Stimulated activated naive CD8-positive, alpha-beta T cell treated with anti-CD3 and anti-CD28 coated beads, Interleukin-15, Interleukin-2, amounts not matched to agents 100 U/mL and 50 U/mL, for 24 hours (primary cell): Measurements from ENCODE around the gene NOP9.

Experiments used
- ATAC-seq: fragments of 150-1000 bp; cut with Tn5 transposase; one replicate; pipeline ENCODE4 v1.10.0; 2021
- DNase-seq: peaks from one replicate; pipeline ENCODE4 v3.0.0; 2021

Gene NOP9

DNA sequence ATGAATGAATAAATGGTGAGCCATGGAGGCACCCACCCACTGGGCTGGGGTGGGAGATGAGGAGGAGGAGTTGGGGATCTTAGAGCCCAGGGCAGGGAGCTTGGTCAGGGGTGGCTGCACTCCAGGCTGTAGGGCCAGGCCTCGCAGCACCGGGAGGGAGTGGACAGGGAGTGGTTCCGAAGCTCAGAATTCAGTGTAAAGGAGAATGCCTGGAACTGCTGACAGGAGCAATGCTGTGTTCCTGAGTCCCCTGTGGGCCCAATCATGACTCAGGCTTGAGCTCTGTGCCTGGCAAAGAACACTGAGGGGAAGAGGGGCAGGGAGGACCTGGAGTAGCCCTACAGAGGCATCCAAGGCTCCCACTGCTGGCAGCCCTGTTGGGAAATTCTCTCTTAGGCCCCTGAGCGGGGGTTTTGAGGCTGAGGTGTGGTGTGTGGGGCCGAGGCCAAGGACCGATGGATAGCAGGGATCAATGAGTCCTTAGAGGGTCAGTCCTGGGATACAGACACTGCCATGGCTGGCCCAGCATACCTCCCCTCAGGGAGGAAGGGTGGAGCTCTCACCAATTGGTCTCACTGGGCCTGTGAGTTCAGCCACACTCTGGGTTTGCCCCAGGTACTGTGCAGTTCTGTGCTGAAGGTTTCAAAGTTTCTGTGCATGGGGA lies 18.7 kb upstream of the NOP9 start:
- ATAC-seq, result no peak
- DNase-seq, result no peak

DNA sequence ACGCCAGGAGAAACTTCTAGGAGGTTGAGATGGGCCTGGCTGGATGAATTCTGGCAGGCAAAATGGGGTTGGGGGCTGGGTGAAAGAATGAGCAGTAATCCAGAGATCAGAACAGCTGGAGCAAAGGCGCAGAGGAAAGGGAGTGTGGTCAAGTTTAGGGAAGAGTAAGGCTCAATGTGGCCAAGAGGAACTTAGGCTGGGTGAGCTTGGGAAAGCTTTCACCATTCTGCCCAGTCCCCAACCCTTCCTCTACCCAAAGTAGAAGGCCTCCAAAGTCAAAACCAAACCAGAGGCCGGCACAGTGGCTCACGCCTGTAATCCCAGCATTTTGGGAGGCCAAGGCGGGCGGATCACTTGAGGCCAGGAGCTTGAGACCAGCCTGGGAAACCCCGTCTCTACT lies 18.0 kb upstream of the NOP9 start:
- ATAC-seq, result no peak
- DNase-seq, result no peak

DNA sequence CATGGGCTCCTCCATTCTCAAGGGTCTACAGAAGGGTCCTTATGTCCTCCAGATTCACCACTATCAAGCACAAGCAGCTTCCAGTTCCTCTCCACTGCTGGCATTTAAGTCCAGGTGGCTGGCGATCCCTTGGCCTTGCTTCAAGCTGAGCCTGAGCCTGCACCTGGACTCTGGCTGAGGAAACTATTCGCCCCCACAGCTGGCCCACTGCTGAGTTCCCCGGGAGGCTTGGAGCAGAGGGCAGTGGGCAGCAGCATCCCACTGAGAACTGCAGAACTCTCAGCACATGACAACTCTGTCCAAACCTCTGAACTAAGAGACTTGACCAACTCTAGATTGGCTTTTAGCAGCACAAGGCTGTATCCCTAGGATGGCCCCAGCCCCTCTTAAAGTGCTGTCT lies 16.9 kb upstream of the NOP9 start:
- no peak for DNase-seq
- no peak for ATAC-seq

DNA sequence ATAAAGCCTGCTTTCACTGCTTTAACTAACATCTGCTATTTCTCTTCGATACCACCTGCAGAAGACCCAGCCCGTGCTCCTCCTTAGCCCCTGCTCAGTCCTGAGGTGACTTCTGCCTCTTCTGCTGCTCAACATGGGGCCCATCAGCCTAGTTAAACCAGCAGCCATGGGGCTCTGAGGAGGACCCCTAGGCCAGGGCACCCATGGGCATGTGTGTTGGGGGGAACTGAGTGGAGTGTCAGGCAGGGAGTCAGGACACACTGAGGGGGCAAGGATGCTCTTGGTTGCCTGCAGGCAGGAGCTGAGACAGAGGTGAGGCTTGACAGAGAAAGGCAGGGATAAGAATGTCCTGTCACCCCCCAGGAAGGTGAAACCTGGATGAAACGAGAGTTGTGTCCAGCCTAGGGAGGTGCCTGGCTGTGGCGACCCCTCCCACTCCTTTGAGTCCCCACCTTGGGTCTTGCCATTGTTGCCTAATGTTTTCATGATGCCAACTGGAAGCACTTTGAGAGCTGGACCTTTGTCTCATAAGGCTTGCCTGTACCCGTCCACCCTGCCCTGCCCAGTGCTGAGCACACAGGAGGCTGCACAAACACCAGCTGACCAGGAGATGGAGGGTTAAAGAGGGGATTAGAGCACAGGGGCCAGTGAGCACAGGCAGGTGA lies 15.7 kb upstream of the NOP9 start:
- no peak for ATAC-seq
- DNase-seq, result no peak

DNA sequence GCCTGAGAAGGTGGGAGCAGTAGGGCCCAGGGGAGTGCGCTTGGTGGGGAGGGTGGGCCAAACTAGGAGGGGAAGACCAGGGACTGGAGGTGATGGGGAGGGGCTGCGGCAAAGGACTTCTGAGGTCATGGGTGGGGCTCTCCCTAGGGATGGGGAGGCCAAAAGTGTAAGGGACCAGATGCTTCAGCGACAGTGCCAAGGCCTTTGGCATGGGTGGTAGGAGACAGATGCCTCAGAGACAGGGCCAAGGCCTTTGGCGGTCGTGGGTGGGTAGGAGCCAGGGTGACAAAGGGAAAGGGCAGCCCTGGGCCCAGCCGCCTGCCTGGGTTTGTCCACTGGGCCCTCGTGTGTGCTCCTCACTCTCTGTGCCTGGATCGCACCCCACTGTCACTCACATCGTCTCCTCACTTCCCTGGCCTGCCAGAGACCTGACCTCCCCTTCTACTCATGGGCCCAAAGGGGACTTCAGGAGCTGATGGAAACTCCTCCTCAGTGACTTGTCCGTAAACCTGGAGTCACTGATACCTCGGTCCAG lies 15.1 kb upstream of the NOP9 start:
- DNase-seq, result no peak
- no peak for ATAC-seq

DNA sequence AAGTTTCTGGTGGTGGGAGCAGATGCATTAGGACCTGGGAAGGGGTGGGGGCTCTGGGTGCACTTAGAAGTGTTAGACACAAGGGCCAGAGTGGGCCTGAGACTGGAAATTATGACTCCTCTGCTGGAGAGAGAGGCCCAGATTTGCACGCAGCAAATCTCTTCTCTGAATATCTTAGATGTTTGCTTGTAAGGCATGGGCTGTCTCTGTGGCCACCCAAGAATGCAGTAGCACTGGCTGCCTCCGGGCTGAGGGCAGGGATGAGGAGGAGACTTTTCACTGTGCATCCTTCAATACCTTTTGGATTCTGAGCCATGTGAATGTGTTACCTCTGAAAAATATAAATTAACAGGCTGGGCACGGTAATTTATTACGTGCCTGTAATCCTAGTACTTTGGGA lies 14.3 kb upstream of the NOP9 start:
- ATAC-seq (no peak), DNase-seq (no peak)

DNA sequence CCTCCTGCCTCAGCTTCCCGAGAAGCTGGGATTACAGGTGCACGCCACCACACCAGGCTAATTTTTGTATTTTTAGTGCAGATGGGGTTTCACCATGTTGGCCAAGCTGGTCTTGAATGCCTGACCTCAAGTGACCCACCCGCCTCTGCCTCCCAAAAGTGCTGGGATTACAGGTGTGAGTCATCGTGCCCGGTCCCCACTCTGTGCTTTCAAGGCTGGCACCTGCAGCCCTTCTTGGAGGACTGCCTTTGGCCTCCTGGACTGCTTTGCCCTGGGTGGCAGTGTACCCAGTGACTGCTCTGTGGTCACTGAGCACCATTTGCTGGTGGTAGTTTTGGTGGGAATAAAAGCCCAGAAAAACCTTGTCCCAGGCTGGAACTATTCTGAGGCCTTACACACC lies 12.7 kb upstream of the NOP9 start:
- DNase-seq (no peak), ATAC-seq (no peak)

DNA sequence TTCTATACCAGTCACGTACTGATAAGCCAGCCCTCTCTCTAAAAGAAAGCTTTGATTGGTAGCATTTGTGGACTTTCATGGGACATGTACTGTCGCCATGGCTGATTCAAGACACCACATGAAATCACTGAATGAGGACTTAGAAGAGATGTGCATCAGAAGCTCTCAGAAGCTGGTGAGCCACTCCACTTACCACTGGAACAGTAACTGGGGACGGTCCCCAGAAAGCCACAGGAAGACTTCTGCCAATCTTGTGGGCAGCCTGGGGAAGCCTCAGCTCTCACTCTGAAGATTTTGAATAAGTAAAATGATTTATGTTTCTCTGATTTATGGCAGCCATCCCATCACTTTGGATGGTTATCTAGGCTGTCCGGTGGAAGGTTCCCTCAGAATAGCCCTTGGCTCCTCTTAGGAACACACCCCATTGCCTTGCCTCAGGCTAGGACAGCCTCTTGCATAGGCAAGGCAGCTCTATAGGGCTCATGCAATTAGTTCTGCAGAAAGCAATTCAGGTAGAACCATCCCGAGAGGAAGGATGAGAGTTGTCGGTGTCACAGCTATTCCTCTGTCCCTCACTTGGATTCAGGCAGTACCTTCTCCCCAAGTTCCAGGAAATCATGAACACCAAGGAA lies 9.9 kb upstream of the NOP9 start:
- peak; percentile 73 for DNase-seq

DNA sequence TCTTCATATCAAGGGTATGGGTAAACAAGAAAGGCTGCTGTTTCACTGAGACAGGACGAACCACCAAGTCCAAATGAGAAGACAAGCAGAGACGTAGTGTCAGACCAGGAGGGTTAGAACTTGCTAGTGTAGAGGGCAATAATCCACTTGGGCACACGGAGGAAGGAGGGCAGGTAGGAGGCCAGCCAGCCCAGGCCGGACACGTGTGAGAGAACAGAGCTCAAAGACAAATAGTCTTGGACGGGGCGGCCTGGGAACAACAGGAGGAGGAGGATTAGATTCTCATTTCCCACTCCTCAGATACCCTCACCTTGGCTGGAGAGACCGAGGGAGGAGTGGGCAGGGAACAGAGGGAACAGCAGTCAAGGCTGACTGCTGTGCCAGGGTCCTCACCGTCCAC lies 8.9 kb upstream of the NOP9 start:
- no peak for ATAC-seq
- no peak for DNase-seq

More for the DNA sequence above, 9.9 kb upstream of the NOP9 start:
- peak; percentile 99 for ATAC-seq

DNA sequence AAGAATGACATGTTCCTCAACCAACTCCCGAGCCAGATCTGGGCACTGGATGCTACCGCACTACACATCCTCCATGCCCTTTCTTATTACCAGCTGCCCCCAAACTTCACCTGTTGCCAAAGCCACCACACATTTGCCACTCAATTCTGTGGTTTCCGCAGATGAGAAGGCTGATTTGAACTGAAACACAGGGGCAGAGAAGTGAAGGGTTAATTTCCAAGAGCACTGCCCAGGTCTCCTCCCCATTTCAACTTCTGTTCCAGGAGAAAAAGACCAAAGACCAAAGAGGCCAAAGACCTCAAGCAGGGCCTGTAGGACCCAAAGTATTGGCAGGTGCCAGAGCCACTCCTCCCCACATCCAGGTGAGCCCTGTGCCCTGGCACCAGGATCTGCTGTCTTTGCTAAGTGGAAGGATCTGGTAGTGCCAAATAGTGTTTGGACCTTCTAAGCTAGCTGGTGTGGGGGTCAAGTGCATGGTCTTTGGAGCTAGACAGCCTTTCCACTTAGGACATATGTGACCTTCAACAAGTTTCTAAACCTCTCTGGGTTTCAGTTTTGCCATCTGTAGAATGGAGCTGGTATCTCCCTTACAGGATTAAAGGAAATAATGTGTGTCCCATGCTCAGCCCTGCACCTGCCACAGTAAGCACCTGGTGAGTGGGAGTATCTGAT lies 8.1 kb upstream of the NOP9 start:
- DNase-seq, result no peak
- no peak for ATAC-seq

DNA sequence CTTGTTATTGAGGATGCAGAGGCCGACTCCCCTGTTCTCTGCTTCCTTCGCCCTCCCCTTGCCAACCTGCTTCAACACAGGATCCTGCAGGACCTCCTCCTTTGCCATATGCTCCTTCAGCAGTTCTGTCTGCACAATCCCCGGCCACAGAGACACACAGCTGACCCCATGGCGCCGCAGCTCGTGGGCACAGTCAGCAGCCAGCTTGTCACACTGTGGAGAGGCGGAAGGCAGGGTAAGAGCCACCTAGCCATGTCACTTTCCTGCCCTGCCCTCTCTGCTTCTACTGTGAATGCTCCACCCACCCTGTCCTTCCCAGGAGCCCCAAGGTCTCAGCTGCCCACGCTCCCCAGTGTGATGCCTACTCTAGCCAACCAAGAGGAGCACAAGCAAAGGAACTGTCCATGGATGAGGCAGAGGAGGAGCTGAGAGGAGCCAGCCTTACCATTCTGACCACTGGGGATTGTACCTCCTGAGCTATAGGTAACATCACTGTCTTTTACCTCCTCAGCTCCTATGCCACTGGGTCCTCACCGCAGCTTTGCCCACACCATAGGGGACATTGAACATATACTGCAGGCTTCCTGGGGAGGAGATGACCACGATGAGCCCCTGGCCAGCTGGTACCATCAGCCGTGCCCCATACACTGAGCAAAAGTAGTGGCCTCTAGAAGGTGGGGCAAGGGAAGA lies 7.4 kb upstream of the NOP9 start:
- DNase-seq (no peak), ATAC-seq (no peak)

DNA sequence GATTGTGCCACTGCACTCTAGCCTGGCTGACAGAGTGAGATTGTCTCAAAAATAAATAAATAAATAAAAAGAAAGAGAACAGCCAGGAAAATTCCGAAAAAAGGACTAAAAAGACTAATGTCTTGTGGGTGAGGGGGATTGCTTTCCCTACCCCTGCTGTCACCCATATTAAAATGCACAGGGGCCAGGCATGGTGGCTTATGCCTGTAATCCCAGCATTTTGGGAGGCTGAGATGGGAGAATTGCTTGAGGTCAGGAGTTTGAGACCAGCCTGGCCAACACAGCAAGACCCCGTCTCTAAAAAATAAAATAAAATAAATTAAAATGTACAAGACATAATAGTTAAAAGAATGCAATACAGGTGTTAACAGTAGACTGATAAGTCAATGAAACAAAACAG lies 6.1 kb upstream of the NOP9 start:
- DNase-seq, result no peak
- no peak for ATAC-seq

DNA sequence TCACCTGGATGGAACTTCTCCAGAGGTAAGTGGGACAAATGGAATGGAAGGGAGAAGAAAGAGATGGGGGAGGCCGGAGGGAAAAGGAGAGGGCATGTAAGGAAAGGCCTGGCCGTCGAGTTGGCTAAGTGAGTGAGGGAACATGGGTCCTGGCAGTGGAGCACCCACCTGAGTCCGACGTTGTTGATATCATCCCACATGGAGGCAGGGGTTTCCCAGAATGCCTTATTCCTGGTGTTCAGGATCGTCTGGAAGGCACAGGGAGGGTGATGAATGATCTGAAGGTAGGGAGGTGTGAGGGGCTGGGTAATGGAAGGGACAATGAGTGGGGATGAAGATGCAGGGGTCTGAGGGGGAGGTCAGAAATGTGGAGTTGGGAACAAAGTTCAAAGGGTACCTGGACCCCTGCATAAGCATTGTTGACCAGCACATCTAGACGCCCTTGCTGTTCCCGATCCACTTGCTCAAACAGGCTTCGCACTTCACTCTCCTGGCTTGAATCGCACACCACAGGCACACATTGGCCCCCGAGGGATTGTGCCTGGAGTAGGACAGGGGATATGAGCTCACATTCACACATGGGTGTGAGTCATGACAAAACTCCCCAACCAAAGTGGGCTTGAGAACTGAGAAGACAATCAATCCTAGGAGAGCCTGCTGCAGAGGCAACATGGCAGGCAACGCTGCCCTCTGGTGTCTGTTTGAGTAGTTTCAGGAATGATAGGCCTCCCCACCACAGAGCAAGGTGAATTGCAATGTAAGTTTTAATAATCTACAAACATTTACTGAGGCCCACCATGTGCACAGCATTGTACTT lies 3.1 kb upstream of the NOP9 start:
- DNase-seq (peak; percentile 78), ATAC-seq (peak; percentile 87)

DNA sequence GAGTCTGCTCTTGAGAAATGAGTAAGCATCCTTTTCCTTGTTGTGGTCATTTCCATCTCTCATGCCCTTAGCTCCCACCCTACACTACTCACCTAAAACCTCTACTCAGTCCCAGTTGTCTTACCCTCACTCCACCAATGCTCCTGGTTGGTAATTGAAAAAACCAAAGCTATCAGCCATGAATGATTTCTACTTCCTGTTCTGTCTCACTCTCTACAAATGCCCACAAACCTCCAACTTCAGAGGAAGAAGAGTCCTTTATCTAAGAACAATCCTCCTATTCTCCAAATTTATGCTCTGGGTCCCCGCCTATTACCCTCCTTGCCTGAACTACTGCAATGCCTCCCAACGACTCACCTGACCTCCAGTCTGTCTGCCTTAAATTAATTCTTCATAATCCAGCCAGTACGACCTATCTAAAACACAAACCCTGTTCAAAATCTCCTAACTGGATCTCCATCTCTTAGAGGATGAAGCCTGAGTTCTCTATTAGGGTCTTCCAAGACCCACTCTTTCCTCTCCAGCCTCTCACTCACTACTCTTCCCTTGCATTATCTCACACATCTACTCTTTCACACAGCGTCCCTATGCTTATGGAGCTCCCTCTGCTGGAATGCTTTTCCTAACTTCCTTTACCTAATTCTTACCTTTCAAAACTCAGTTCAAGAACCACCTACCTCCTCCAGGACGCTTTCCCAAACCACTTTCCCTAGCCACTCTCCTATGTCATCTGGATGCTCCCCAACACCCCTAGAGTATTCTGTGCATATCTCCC lies 2.3 kb upstream of the NOP9 start:
- peak; percentile 19 for ATAC-seq
- DNase-seq, result no peak

DNA sequence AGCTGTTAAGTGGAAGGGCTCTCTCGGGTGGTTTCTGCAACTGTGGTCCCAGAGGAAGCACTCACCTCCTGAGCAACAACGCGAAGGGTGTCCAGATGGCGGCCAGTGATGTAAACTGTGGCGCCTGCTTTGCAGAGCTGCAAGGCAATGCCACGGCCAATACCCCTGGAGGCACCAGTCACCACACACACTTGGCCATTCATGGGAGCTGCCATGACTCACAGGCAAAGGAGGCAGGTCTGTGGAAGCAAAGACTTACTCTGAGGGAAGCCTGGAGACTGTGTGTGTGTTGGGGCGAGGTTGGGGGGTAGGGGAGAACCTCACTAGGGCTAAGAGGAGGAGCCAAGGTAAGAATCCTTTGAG lies 777 bp upstream of the NOP9 start:
- ATAC-seq (no peak), DNase-seq (no peak)

DNA sequence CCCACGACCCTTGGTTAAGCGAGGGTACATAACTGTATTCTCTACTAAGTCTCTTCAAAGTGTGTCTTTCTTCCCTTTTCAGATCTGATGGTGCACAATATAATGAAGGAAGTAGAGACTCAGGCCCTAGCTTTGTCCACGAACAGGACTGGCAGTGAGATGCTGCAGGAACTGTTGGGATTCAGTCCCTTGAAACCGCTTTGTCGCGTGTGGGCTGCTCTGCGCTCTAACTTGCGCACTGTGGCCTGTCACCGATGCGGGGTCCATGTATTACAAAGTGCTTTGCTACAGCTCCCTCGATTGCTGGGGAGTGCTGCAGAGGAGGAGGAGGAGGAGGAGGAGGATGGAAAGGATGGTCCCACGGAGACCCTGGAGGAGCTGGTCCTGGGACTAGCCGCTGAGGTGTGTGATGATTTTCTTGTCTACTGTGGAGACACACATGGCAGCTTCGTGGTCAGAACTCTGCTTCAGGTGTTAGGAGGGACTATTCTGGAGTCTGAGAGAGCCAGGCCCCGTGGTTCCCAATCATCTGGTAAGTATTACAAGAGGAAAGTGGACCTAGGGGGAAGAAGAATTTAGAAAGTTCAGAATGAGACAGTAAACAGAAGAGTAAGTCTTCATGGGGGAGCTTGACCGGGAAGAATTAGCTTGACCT lies 803 bp downstream of the NOP9 start:
- ATAC-seq (no peak), DNase-seq (no peak)

DNA sequence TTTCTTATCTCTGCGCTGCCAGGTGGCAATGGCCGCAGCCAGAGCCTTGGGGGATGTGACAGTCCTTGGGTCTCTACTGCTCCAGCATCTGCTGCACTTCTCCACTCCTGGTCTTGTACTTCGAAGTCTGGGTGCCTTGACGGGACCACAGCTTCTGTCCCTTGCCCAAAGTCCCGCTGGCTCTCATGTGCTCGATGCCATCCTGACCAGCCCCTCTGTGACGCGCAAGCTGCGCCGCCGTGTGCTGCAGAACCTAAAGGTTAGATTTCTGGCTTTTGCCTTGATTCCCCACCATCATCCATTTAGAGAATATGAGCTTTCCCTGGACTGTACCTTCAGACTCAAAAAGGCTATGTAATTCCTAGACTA lies 4.4 kb downstream of the NOP9 start:
- ATAC-seq (no peak), DNase-seq (no peak)

DNA sequence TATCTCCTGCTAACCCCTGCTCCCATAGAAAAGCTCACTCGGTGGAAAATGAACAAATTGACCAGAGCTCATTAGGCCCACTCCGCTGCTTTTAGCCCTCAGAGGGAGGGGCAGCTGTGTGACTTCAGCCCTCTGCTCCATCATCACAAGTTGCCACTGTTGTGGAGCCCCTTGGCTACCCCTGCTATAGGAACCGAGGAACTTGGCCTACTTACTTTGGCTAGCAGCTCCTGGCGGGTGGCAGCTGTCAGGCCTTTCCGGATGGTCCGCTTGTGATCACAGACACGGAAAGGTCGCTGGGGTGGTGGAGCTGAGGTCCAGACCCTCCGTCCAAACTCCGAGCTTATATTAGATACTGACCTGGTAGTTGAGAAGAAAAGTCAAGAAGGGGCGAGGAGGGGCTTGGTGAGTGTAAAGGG lies 7.5 kb downstream of the NOP9 start:
- no peak for ATAC-seq
- no peak for DNase-seq

DNA sequence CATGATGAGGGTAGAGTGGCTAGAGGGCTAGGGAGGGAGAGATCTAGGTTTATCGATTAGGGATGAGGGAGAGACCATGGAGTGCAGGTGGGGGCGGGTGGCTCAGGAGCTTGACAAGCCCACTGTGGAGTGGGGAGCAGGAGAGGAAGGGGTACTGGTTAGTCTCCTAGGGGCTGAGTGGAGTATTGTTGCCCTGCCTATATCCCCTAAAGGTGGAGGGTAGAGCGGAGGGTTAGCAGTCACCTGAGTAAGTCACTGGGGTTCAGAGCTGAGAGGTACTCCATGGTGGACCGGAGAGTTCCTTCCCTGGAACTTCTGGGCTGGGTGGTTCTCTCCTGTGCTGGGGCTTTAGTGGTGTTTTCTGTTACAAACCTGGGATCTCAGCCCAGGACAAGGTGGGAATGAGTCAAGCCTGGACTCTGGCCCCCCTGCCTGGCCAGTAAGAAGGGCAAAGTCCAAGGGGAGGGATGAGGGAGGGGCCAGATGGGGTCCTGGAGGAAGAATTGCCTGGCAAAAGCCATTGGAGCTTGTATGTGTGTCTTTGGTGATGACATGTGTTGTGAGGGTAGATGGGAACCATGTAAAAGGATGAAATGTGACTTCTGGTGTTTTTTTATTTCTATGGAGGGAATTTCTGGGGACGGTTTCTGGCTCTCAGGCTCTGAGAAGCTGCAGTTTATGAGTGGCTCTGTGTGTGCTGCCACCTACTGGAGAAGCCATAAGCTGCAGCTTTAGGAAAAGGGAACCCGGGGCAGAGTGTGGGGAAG lies 8.1 kb downstream of the NOP9 start, which contains the start of gene CIDEB:
Gene CIDEB (minus strand): TSS at position 403 of the 767 bp plus-strand sequence. CDS start 119 bp downstream, at position 284.
- ATAC-seq (peak; percentile 17), DNase-seq (peak; percentile 69)
